ENCODE data around the gene ACBD4.
"Not testable (repeated sequence)": the region's sequence is repeated elsewhere in the genome, so short reads cannot be mapped to it uniquely, and the experiment has no call there.

ACBD4 gene

GRCh38 chr17:45120558-45120957 lies 14.9 kb upstream of the ACBD4 start:
- no peak for DNase-seq (ENCODE audit: insufficient read length, low spot score)

GRCh38 chr17:45121055-45121454 lies 14.4 kb upstream of the ACBD4 start:
- no peak for DNase-seq (ENCODE audit: insufficient read length, low spot score)
- no peak for TF ChIP-seq CTCF (IDR thresholded peaks at IDR 0.05; ENCODE audit: insufficient read depth, missing control alignments)
- FAIRE-seq = no peak

More at GRCh38 chr17:45120558-45120957, 14.9 kb upstream of the ACBD4 start:
- no peak for TF ChIP-seq CTCF (IDR thresholded peaks at IDR 0.05; ENCODE audit: insufficient read depth, missing control alignments)
- no peak for FAIRE-seq

- FAIRE-seq (no peak), DNase-seq (ENCODE audit: insufficient read length, low spot score) (no peak)
- TF ChIP-seq CTCF (IDR thresholded peaks at IDR 0.05; ENCODE audit: insufficient read depth, missing control alignments) = no peak
Observed at GRCh38 chr17:45123076-45123770, 12.3 kb upstream of the ACBD4 start.

- FAIRE-seq (no peak), DNase-seq (ENCODE audit: insufficient read length, low spot score) (no peak)
- TF ChIP-seq CTCF (IDR thresholded peaks at IDR 0.05; ENCODE audit: insufficient read depth, missing control alignments) = no peak
Observed at GRCh38 chr17:45123930-45124796, 11.3 kb upstream of the ACBD4 start.

GRCh38 chr17:45124797-45125122 lies 10.7 kb upstream of the ACBD4 start:
- not testable (repeated sequence) for FAIRE-seq; DNase-seq (ENCODE audit: insufficient read length, low spot score)

GRCh38 chr17:45125509-45125908 lies 10.0 kb upstream of the ACBD4 start:
- DNase-seq (ENCODE audit: insufficient read length, low spot score) (no peak), FAIRE-seq (no peak)
- TF ChIP-seq CTCF (IDR thresholded peaks at IDR 0.05; ENCODE audit: insufficient read depth, missing control alignments) = no peak

- DNase-seq (ENCODE audit: insufficient read length, low spot score) (no peak), FAIRE-seq (no peak)
- TF ChIP-seq CTCF (IDR thresholded peaks at IDR 0.05; ENCODE audit: insufficient read depth, missing control alignments) = no peak
Observed at GRCh38 chr17:45127207-45127547, 8.3 kb upstream of the ACBD4 start.
